ENCODE results near the gene APLP1.

The APLP1 gene

GRCh38 chr19:35848919-35849505, 19.4 kb upstream of the APLP1 start:
- H3K9me3 ChIP-seq (ENCODE audit: insufficient read depth, low read depth, low read length): peaks cover 8% of the 10 kb centered on the region

GRCh38 chr19:35851213-35852028, 17.0 kb upstream of the APLP1 start:
- no CpG with 5 or more reads among the region's 32 CpGs for WGBS (ENCODE audit: extremely low coverage, insufficient coverage, insufficient read length)
- no peaks in the 10 kb centered on the region for H3K79me2 ChIP-seq (ENCODE audit: control insufficient read depth, insufficient read depth, low read length, poor library complexity)

More at GRCh38 chr19:35848919-35849505, 19.4 kb upstream of the APLP1 start:
- Histone ChIP-seq H4K12ac (ENCODE audit: low read depth, low read length) (no peak overlapping the region), H3K27me3 (ENCODE audit: insufficient read depth, low read length) (peaks cover 22% of the 10 kb centered on the region), H2BK12ac (ENCODE audit: low read length) (no peak overlapping the region), H2AFZ (ENCODE audit: insufficient read depth, low read length, poor library complexity) (no peak overlapping the region), H2BK120ac (ENCODE audit: insufficient read depth, low read length, poor library complexity) (no peak overlapping the region), H3K27ac (ENCODE audit: low read depth, low read length) (no peak overlapping the region), H4K91ac (ENCODE audit: low read depth, low read length) (no peak overlapping the region), H3K9ac (ENCODE audit: low read length) (no peak overlapping the region), H3K4me3 (ENCODE audit: low read depth, low read length) (no peak overlapping the region), H3K4me2 (ENCODE audit: low read length) (no peak overlapping the region), H2AK5ac (ENCODE audit: low read length) (no peak overlapping the region), H4K8ac (ENCODE audit: low read depth, low read length) (no peak overlapping the region), H3K79me1 (ENCODE audit: low read length) (no peaks in the 10 kb centered on the region), H3K14ac (ENCODE audit: low read length) (no peak overlapping the region), H2BK5ac (ENCODE audit: low read depth, low read length, poor library complexity) (no peak overlapping the region), H3K4ac (ENCODE audit: low read depth, low read length) (no peak overlapping the region), H3K79me2 (ENCODE audit: control insufficient read depth, insufficient read depth, low read length, poor library complexity) (no peaks in the 10 kb centered on the region), H3K36me3 (ENCODE audit: control insufficient read depth in 1 of 2, insufficient read depth in 2 of 2, low read length in 2 of 2) (no peaks in the 10 kb centered on the region), H3K23ac (ENCODE audit: low read length) (no peak overlapping the region), H3K18ac (ENCODE audit: low read length) (no peak overlapping the region), H3K4me1 (ENCODE audit: control insufficient read depth in 1 of 2, insufficient read depth in 2 of 2, low read length in 2 of 2) (peaks cover 3 to 7% of the 10 kb centered on the region in 2 experiments)
- no CpG with 5 or more reads among the region's 18 CpGs for WGBS (ENCODE audit: extremely low coverage, insufficient coverage, insufficient read length)
- no peak for DNase-seq

GRCh38 chr19:35852029-35852780, 16.2 kb upstream of the APLP1 start, which contains the start of gene NPHS1:
TSS of gene NPHS1 (minus strand) at chr19:35852504. CDS start at chr19:35851837, 667 bp downstream.
- Histone ChIP-seq H3K4me3 (ENCODE audit: low read depth, low read length) (no peak within 1 kb of the TSS), H3K4me2 (ENCODE audit: low read length) (no peak within 1 kb of the TSS), H3K14ac (ENCODE audit: low read length) (no peak within 1 kb of the TSS), H4K12ac (ENCODE audit: low read depth, low read length) (no peak within 1 kb of the TSS), H3K4ac (ENCODE audit: low read depth, low read length) (no peak within 1 kb of the TSS), H3K9ac (ENCODE audit: low read length) (no peak within 1 kb of the TSS), H3K79me1 (ENCODE audit: low read length) (no peaks in the 10 kb centered on the region), H3K36me3 (ENCODE audit: control insufficient read depth in 1 of 2, insufficient read depth in 2 of 2, low read length in 2 of 2) (no peaks in the 10 kb centered on the region), H3K18ac (ENCODE audit: low read length) (no peak within 1 kb of the TSS), H2BK5ac (ENCODE audit: low read depth, low read length, poor library complexity) (no peak within 1 kb of the TSS), H3K9me3 (ENCODE audit: insufficient read depth, low read depth, low read length) (peaks cover under 1% of the 10 kb centered on the region), H3K4me1 (ENCODE audit: control insufficient read depth in 1 of 2, insufficient read depth in 2 of 2, low read length in 2 of 2) (peaks cover 0 to 3% of the 10 kb centered on the region in 2 experiments), H2BK120ac (ENCODE audit: insufficient read depth, low read length, poor library complexity) (no peak within 1 kb of the TSS), H4K8ac (ENCODE audit: low read depth, low read length) (no peak within 1 kb of the TSS), H2BK12ac (ENCODE audit: low read length) (no peak within 1 kb of the TSS), H3K27me3 (ENCODE audit: insufficient read depth, low read length) (peaks cover 23% of the 10 kb centered on the region), H4K91ac (ENCODE audit: low read depth, low read length) (no peak within 1 kb of the TSS), H3K27ac (ENCODE audit: low read depth, low read length) (no peak within 1 kb of the TSS), H3K79me2 (ENCODE audit: control insufficient read depth, insufficient read depth, low read length, poor library complexity) (no peaks in the 10 kb centered on the region), H3K23ac (ENCODE audit: low read length) (no peak within 1 kb of the TSS), H2AFZ (ENCODE audit: insufficient read depth, low read length, poor library complexity) (no peak within 1 kb of the TSS), H2AK5ac (ENCODE audit: low read length) (no peak within 1 kb of the TSS)
- WGBS (ENCODE audit: extremely low coverage, insufficient coverage, insufficient read length): no CpG with 5 or more reads among the region's 9 CpGs
- no peak for DNase-seq

More at GRCh38 chr19:35851213-35852028, 17.0 kb upstream of the APLP1 start:
- H3K36me3 ChIP-seq (ENCODE audit: control insufficient read depth in 1 of 2, insufficient read depth in 2 of 2, low read length in 2 of 2): no peaks in the 10 kb centered on the region
- H3K79me1 ChIP-seq (ENCODE audit: low read length): no peaks in the 10 kb centered on the region
- H3K23ac ChIP-seq (ENCODE audit: low read length): no peak overlapping the region
- no peak overlapping the region for H4K8ac ChIP-seq (ENCODE audit: low read depth, low read length)
- no peak overlapping the region for H2BK120ac ChIP-seq (ENCODE audit: insufficient read depth, low read length, poor library complexity)
- no peak overlapping the region for H2BK5ac ChIP-seq (ENCODE audit: low read depth, low read length, poor library complexity)
- H3K27ac ChIP-seq (ENCODE audit: low read depth, low read length): no peak overlapping the region
- H2BK12ac ChIP-seq (ENCODE audit: low read length): no peak overlapping the region
- DNase-seq: no peak
- no peak overlapping the region for H4K91ac ChIP-seq (ENCODE audit: low read depth, low read length)
- H4K12ac ChIP-seq (ENCODE audit: low read depth, low read length): no peak overlapping the region
- H3K9me3 ChIP-seq (ENCODE audit: insufficient read depth, low read depth, low read length): no peaks in the 10 kb centered on the region
- no peak overlapping the region for H3K18ac ChIP-seq (ENCODE audit: low read length)
- H3K27me3 ChIP-seq (ENCODE audit: insufficient read depth, low read length): peaks cover 16% of the 10 kb centered on the region
- no peak overlapping the region for H2AK5ac ChIP-seq (ENCODE audit: low read length)
- no peak overlapping the region for H3K4ac ChIP-seq (ENCODE audit: low read depth, low read length)
- no peak overlapping the region for H3K4me2 ChIP-seq (ENCODE audit: low read length)
- no peak overlapping the region for H3K4me3 ChIP-seq (ENCODE audit: low read depth, low read length)
- H3K4me1 ChIP-seq (ENCODE audit: control insufficient read depth in 1 of 2, insufficient read depth in 2 of 2, low read length in 2 of 2): peaks cover 0 to 3% of the 10 kb centered on the region in 2 experiments
- no peak overlapping the region for H2AFZ ChIP-seq (ENCODE audit: insufficient read depth, low read length, poor library complexity)
- no peak overlapping the region for H3K14ac ChIP-seq (ENCODE audit: low read length)
- no peak overlapping the region for H3K9ac ChIP-seq (ENCODE audit: low read length)

- H3K9ac ChIP-seq (ENCODE audit: low read length): no peak overlapping the region
- no peaks in the 10 kb centered on the region for H3K79me1 ChIP-seq (ENCODE audit: low read length)
- no peak overlapping the region for H2BK5ac ChIP-seq (ENCODE audit: low read depth, low read length, poor library complexity)
- peaks cover 26% of the 10 kb centered on the region for H3K27me3 ChIP-seq (ENCODE audit: insufficient read depth, low read length)
- H4K91ac ChIP-seq (ENCODE audit: low read depth, low read length): no peak overlapping the region
- no peak overlapping the region for H4K12ac ChIP-seq (ENCODE audit: low read depth, low read length)
- peaks cover 2% of the 10 kb centered on the region for H3K9me3 ChIP-seq (ENCODE audit: insufficient read depth, low read depth, low read length)
- no peak overlapping the region for H3K18ac ChIP-seq (ENCODE audit: low read length)
- no peak overlapping the region for H3K14ac ChIP-seq (ENCODE audit: low read length)
- H2AK5ac ChIP-seq (ENCODE audit: low read length): no peak overlapping the region
- H3K4ac ChIP-seq (ENCODE audit: low read depth, low read length): no peak overlapping the region
- no peak overlapping the region for H3K4me2 ChIP-seq (ENCODE audit: low read length)
- H2AFZ ChIP-seq (ENCODE audit: insufficient read depth, low read length, poor library complexity): no peak overlapping the region
- no peaks in the 10 kb centered on the region for H3K36me3 ChIP-seq (ENCODE audit: control insufficient read depth in 1 of 2, insufficient read depth in 2 of 2, low read length in 2 of 2)
- H3K4me1 ChIP-seq (ENCODE audit: control insufficient read depth in 1 of 2, insufficient read depth in 2 of 2, low read length in 2 of 2): peaks cover 0 to 3% of the 10 kb centered on the region in 2 experiments
- no peak overlapping the region for H3K27ac ChIP-seq (ENCODE audit: low read depth, low read length)
- H2BK120ac ChIP-seq (ENCODE audit: insufficient read depth, low read length, poor library complexity): no peak overlapping the region
- no peak overlapping the region for H4K8ac ChIP-seq (ENCODE audit: low read depth, low read length)
- no peak overlapping the region for H2BK12ac ChIP-seq (ENCODE audit: low read length)
- no peaks in the 10 kb centered on the region for H3K79me2 ChIP-seq (ENCODE audit: control insufficient read depth, insufficient read depth, low read length, poor library complexity)
- no peak for DNase-seq
- H3K23ac ChIP-seq (ENCODE audit: low read length): no peak overlapping the region
- no CpG with 5 or more reads among the region's 8 CpGs for WGBS (ENCODE audit: extremely low coverage, insufficient coverage, insufficient read length)
- no peak overlapping the region for H3K4me3 ChIP-seq (ENCODE audit: low read depth, low read length)
Observed at GRCh38 chr19:35853038-35853756, 15.2 kb upstream of the APLP1 start.

All from trophoblast cell (in vitro differentiated cells and primary cell).